ENCODE measurements around the gene C1orf52. TPM values are rescaled to one million over a fixed set of nuclear protein-coding genes. Genes with fewer than 3 reads are reported as not detected.
A peak's percentile ranks its signal among the peaks of the same experiment; 100 is the strongest.

C1orf52 gene
- total and polyA plus RNA-seq, 9 of the 15 experiments (the other 6 are each of a cell fraction or from before 2014, with no cell fraction given) = 17.0 to 38.5 (median 33.0) TPM

DNA sequence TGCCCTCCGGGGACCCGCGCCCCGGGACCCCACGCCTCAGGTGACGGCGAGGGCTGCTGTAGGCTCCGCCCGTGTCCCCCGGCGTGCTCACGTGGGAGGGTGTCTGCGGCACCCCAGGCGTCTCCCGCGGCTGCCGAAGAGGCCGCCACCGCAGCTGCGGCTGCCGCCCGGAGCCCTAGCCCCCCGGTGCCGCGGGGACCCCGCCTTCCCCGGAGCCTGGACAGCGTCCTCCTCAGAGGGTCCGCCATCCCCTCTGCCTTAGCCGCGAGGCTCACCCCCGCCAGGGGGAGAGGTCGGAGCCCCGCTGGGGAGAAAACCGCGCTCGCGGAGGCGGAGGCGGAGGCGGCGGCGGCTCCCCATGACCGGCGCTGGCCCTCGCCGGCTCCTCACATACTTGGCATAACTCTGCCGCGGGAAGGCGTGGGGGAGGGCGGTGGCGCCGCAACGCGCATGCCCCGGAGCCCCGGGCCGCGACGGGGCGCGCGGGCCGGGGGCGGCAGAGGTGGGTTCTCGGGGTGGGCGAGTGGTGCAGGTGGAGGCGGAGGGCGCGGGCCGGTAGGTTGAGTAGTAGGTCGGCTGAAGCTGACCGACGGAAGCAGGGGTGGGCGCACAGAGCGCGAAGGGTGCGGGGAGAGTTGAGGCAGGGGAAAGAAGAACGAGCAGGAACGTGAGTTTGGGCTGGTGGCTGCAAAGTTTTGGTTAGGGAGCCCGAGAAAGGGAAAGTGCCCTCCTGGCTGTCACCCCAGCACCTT is 57.9 kb downstream of the C1orf52 start (continued):
- TF ChIP-seq MAFK (IDR thresholded peaks at IDR 0.05; ENCODE audit: low read length) (no peak), YY1 (IDR thresholded peaks at IDR 0.05; ENCODE audit: borderline replicate concordance in 1 of 3, control insufficient read depth in 1 of 3, extremely low read depth in 1 of 3, insufficient read depth in 3 of 3, insufficient read length in 1 of 3, insufficient replicate concordance in 2 of 3, low read depth in 1 of 3, low read length in 2 of 3) (peak in 1 of 3 experiments; percentile 67), FOXA3 (CRISPR knock-in tag; conservative IDR thresholded peaks at IDR 0.05 in 1 of 2, IDR thresholded peaks at IDR 0.05 in 1 of 2) (peak in 1 of 2 experiments; percentile 62; a peak in 1 of 4 replicates), ATF1 (CRISPR knock-in tag; IDR thresholded peaks at IDR 0.05) (no peak), ATF1 (tag; IDR thresholded peaks at IDR 0.05) (peak; percentile 82), ZBTB7A (IDR thresholded peaks at IDR 0.05; ENCODE audit: borderline replicate concordance, control insufficient read depth, low read depth, low read length) (no peak; the same call in 1 of the 2 replicates)
- TF ChIP-seq, protein P1, sequence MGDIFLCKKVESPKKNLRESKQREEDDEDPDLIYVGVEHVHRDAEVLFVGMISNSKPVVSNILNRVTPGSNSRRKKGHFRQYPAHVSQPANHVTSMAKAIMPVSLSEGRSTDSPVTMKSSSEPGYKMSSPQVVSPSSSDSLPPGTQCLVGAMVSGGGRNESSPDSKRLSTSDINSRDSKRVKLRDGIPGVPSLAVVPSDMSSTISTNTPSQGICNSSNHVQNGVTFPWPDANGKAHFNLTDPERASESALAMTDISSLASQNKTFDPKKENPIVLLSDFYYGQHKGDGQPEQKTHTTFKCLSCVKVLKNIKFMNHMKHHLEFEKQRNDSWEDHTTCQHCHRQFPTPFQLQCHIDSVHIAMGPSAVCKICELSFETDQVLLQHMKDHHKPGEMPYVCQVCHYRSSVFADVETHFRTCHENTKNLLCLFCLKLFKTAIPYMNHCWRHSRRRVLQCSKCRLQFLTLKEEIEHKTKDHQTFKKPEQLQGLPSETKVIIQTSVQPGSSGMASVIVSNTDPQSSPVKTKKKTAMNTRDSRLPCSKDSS (IDR thresholded peaks at IDR 0.05; ENCODE audit: low read depth, partially characterized antibody) = no peak
- TF ChIP-seq, protein P2, sequence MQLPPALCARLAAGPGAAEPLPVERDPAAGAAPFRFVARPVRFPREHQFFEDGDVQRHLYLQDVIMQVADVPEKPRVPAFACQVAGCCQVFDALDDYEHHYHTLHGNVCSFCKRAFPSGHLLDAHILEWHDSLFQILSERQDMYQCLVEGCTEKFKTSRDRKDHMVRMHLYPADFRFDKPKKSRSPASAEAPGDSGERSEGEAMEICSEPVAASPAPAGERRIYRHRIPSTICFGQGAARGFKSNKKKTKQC (CRISPR knock-in tag; IDR thresholded peaks at IDR 0.05) = peak; percentile 79; the same call in 1 of the 2 replicates
- TF ChIP-seq, protein P3, sequence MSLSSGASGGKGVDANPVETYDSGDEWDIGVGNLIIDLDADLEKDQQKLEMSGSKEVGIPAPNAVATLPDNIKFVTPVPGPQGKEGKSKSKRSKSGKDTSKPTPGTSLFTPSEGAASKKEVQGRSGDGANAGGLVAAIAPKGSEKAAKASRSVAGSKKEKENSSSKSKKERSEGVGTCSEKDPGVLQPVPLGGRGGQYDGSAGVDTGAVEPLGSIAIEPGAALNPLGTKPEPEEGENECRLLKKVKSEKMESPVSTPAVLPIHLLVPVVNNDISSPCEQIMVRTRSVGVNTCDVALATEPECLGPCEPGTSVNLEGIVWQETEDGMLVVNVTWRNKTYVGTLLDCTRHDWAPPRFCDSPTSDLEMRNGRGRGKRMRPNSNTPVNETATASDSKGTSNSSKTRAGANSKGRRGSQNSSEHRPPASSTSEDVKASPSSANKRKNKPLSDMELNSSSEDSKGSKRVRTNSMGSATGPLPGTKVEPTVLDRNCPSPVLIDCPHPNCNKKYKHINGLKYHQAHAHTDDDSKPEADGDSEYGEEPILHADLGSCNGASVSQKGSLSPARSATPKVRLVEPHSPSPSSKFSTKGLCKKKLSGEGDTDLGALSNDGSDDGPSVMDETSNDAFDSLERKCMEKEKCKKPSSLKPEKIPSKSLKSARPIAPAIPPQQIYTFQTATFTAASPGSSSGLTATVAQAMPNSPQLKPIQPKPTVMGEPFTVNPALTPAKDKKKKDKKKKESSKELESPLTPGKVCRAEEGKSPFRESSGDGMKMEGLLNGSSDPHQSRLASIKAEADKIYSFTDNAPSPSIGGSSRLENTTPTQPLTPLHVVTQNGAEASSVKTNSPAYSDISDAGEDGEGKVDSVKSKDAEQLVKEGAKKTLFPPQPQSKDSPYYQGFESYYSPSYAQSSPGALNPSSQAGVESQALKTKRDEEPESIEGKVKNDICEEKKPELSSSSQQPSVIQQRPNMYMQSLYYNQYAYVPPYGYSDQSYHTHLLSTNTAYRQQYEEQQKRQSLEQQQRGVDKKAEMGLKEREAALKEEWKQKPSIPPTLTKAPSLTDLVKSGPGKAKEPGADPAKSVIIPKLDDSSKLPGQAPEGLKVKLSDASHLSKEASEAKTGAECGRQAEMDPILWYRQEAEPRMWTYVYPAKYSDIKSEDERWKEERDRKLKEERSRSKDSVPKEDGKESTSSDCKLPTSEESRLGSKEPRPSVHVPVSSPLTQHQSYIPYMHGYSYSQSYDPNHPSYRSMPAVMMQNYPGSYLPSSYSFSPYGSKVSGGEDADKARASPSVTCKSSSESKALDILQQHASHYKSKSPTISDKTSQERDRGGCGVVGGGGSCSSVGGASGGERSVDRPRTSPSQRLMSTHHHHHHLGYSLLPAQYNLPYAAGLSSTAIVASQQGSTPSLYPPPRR (CRISPR knock-in tag; IDR thresholded peaks at IDR 0.05; ENCODE audit: borderline replicate concordance) = no peak
- TF ChIP-seq, protein P4, sequence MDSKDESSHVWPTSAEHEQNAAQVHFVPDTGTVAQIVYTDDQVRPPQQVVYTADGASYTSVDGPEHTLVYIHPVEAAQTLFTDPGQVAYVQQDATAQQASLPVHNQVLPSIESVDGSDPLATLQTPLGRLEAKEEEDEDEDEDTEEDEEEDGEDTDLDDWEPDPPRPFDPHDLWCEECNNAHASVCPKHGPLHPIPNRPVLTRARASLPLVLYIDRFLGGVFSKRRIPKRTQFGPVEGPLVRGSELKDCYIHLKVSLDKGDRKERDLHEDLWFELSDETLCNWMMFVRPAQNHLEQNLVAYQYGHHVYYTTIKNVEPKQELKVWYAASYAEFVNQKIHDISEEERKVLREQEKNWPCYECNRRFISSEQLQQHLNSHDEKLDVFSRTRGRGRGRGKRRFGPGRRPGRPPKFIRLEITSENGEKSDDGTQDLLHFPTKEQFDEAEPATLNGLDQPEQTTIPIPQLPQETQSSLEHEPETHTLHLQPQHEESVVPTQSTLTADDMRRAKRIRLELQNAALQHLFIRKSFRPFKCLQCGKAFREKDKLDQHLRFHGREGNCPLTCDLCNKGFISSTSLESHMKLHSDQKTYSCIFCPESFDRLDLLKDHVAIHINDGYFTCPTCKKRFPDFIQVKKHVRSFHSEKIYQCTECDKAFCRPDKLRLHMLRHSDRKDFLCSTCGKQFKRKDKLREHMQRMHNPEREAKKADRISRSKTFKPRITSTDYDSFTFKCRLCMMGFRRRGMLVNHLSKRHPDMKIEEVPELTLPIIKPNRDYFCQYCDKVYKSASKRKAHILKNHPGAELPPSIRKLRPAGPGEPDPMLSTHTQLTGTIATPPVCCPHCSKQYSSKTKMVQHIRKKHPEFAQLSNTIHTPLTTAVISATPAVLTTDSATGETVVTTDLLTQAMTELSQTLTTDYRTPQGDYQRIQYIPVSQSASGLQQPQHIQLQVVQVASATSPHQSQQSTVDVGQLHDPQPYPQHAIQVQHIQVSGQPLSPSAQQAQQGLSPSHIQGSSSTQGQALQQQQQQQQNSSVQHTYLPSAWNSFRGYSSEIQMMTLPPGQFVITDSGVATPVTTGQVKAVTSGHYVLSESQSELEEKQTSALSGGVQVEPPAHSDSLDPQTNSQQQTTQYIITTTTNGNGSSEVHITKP (IDR thresholded peaks at IDR 0.05; ENCODE audit: partially characterized antibody) = peak; percentile 67
